Peyer's patch (tissue), 4 donors: ENCODE measurements around the gene ATXN2. TPM values are rescaled to one million over a fixed set of nuclear protein-coding genes. Genes with fewer than 3 reads are reported as not detected.

Experiments used
- DNase-seq, 3 donors: peaks; one replicate each; pipeline ENCODE4 v3.0.0-alpha.2; 2017 to 2019
- H3K27ac ChIP-seq, 4 donors: fragments of 200-600 bp; sonication (generic); one replicate each; pipeline ENCODE4 v1.5.1; 2016 to 2019
- H3K27me3 ChIP-seq, 2 donors: fragments of 200-600 bp; sonication (generic); one replicate each; pipeline ENCODE4 v1.5.1; 2019
- H3K36me3 ChIP-seq, 3 donors: fragments of 200-600 bp; sonication (generic); one replicate each; pipeline ENCODE4 v1.5.1; 2016 to 2019
- H3K4me1 ChIP-seq, 4 donors: fragments of 200-600 bp; sonication (generic); one replicate each; pipeline ENCODE4 v1.5.1; 2016 to 2019
- H3K4me3 ChIP-seq, 4 donors: fragments of 200-600 bp; sonication (generic); 1 replicate in 3 of 4; 2 replicates in 1 of 4; pipeline ENCODE4 v1.5.1; 2016 to 2019; ENCODE audit warnings: mild to moderate bottlenecking in 1 of 4
- H3K9me3 ChIP-seq, 4 donors: fragments of 200-600 bp; sonication (generic); one replicate each; pipeline ENCODE4 v1.5.1; 2016 to 2019; ENCODE audit warnings: mild to moderate bottlenecking in 1 of 4
- POLR2A ChIP-seq, 2 donors: fragments of 450-650 bp; IDR thresholded peaks; one replicate each; pipeline ENCODE4 v1.5.1; 2017; ENCODE audit warnings: antibody characterized with exemption in 2 of 2, mild to moderate bottlenecking in 2 of 2, moderate library complexity in 2 of 2
- total RNA-seq, 4 donors: library from RNA; depleted of rRNA; stranded (reverse); fragments of >200 nt; gene quantifications; one replicate each; pipeline ENCODE4 v1.1.0, GENCODE V29; 2016
- TF ChIP-seq, protein P1 (sequence below), 6 experiments: fragments of 450-650 bp in 4 of 6; fragments of 200-600 bp in 2 of 6; sonication (generic) in 1 of 6; IDR thresholded peaks; one replicate each; pipeline ENCODE4 v1.5.1; 2017 to 2019; ENCODE audit warnings: antibody characterized with exemption in 6 of 6, mild to moderate bottlenecking in 3 of 6, moderate library complexity in 1 of 6

Gene ATXN2
- total RNA-seq, 4 donors from 2014 or later = 35.9 to 111 (median 90.8) TPM

DNA sequence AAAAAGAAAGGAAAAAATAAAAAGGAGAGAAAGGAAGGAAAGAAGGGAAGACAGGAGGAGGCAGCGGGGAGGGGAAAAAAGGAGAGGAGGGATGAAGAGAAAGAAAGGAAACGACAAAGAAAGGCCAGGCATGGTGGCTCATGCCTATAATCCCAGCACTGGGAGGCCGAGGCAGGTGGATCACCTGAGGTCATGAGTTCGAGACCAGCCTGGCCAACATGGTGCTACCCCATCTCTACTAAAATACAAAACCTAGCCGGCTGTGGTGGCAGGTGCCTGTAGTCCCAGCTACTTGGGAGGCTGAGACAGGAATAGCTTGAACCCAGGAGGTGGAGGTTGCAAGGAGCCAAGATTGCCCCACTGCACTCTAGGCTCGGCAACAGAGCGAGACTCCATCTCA, 18.4 kb downstream of the ATXN2 start:
- no peak overlapping the region for H3K4me3 ChIP-seq
- no peaks in the 10 kb centered on the region for H3K27me3 ChIP-seq
- TF ChIP-seq, protein P1, sequence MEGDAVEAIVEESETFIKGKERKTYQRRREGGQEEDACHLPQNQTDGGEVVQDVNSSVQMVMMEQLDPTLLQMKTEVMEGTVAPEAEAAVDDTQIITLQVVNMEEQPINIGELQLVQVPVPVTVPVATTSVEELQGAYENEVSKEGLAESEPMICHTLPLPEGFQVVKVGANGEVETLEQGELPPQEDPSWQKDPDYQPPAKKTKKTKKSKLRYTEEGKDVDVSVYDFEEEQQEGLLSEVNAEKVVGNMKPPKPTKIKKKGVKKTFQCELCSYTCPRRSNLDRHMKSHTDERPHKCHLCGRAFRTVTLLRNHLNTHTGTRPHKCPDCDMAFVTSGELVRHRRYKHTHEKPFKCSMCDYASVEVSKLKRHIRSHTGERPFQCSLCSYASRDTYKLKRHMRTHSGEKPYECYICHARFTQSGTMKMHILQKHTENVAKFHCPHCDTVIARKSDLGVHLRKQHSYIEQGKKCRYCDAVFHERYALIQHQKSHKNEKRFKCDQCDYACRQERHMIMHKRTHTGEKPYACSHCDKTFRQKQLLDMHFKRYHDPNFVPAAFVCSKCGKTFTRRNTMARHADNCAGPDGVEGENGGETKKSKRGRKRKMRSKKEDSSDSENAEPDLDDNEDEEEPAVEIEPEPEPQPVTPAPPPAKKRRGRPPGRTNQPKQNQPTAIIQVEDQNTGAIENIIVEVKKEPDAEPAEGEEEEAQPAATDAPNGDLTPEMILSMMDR (IDR thresholded peaks at IDR 0.05) = no peak
- TF ChIP-seq POLR2A (IDR thresholded peaks at IDR 0.05) = no peak
- peaks cover 0 to 10% (median 0%) of the 10 kb centered on the region in 4 donors for H3K4me1 ChIP-seq
- H3K27ac ChIP-seq = no peak overlapping the region
- DNase-seq = no peak
- H3K36me3 ChIP-seq = no peaks in the 10 kb centered on the region
- no peaks in the 10 kb centered on the region for H3K9me3 ChIP-seq

DNA sequence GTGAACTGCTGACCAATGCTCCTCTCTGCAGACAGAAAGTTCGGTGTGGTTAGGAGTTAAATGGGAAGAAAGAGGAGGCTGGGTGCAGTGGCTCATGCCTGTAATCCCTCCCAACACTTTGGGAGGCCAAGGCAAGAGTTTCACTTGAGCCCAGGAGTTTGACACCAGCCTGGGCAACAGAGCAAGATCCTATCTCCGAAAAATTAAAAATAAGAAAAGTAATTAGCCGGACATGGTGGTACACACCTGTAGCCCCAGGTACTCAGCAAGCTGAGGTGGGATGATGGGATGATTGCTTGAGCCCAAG, 19.0 kb downstream of the ATXN2 start:
- Histone ChIP-seq H3K27ac (no peak overlapping the region), H3K27me3 (no peaks in the 10 kb centered on the region), H3K36me3 (no peaks in the 10 kb centered on the region), H3K4me1 (peaks cover 0 to 10% (median 0%) of the 10 kb centered on the region in 4 donors), H3K9me3 (no peaks in the 10 kb centered on the region), H3K4me3 (no peak overlapping the region)
- TF ChIP-seq, protein P1 (IDR thresholded peaks at IDR 0.05) = no peak
- TF ChIP-seq POLR2A (IDR thresholded peaks at IDR 0.05) = no peak
- DNase-seq = no peak

DNA sequence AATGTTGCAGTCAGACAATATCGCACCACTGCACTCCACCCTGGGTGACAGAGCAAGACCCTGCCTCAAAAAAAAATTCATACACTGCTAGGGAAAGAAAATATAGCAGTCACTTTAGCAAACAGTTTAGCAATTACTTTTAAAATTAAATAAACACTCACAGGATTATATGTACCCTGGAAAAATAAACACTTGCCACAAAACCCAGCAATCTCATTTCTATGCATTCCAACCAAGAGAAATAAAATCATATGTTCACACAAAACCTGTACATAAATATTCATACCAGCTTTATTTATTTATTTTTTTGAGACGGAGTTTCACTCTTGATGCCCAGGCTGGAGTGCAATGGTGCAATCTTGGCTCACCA, 20.2 kb downstream of the ATXN2 start:
- no peaks in the 10 kb centered on the region for H3K9me3 ChIP-seq
- DNase-seq = no peak
- no peaks in the 10 kb centered on the region for H3K36me3 ChIP-seq
- no peak overlapping the region for H3K27ac ChIP-seq
- TF ChIP-seq POLR2A (IDR thresholded peaks at IDR 0.05) = no peak
- TF ChIP-seq, protein P1 (IDR thresholded peaks at IDR 0.05) = no peak
- no peak overlapping the region for H3K4me3 ChIP-seq
- H3K27me3 ChIP-seq = no peaks in the 10 kb centered on the region
- H3K4me1 ChIP-seq = peaks cover 0 to 10% (median 0%) of the 10 kb centered on the region in 4 donors

DNA sequence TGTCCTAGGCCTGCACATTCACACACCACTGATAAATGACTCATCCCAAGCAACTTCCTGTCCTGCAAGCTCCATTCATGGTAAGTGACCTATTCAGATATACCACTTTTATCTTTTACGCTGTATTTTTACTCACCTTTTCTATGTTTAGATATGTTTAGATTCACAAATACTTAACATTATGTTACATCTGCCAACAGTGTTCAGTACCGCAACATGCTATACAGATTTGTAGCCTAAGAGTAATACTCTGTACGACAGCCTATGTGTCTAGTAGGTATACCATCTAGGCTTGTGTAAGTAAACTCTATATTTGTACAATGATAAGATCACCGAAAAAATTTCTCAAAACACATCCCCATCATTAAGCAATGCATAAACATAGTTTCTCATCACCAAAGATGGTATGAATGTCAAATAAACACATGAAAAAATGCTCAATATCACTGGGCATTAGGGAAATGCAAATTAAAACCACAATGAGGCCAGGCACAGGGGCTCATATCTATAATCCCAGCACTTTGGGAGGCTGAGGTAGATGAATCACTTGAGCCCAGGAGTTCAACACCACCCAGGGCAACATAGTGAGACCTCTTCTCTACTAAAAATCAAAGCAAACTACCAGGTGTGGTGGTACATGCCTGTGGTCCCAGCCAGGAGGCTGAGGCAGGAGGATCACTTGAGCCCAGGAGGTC, 20.7 kb downstream of the ATXN2 start:
- TF ChIP-seq, protein P1 (IDR thresholded peaks at IDR 0.05) = no peak
- no peak for TF ChIP-seq POLR2A (IDR thresholded peaks at IDR 0.05)
- Histone ChIP-seq H3K4me3 (no peak overlapping the region), H3K36me3 (no peaks in the 10 kb centered on the region), H3K27me3 (no peaks in the 10 kb centered on the region), H3K27ac (no peak overlapping the region), H3K9me3 (no peaks in the 10 kb centered on the region), H3K4me1 (peaks cover 0 to 10% (median 0%) of the 10 kb centered on the region in 4 donors)
- no peak for DNase-seq

DNA sequence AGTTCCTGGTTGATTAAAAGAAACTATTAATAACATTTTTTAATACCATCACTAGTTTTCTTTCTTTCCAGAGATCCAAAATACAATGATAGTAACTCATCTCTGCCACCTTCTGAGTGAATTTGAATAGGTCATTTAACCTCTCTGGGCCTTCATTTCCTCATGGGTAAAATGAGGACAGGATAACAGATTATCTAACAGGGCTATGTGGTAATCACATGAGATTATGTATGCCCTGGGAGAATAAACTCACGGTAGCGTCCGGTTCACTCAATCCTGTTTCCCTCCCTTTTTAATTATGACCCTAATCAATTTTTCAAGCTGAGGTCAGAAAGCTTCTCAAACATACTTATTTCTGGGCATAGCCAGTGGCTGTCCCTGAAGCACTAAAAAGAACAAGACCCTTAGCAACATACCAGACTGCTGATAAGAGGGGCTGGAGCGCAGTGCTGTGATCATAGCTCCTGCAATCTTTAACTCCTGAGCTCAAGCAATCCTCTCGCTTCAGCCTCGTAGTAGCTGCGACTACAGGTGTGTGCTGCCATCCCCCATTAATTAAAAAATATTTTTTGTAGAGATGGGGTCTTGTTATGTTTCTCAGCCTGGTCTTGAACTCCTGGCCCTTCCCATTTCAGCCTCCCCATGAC, 24.2 kb downstream of the ATXN2 start:
- Histone ChIP-seq H3K27ac (no peak overlapping the region), H3K4me1 (peaks cover 0 to 16% (median 0%) of the 10 kb centered on the region in 4 donors)
- DNase-seq = no peak

DNA sequence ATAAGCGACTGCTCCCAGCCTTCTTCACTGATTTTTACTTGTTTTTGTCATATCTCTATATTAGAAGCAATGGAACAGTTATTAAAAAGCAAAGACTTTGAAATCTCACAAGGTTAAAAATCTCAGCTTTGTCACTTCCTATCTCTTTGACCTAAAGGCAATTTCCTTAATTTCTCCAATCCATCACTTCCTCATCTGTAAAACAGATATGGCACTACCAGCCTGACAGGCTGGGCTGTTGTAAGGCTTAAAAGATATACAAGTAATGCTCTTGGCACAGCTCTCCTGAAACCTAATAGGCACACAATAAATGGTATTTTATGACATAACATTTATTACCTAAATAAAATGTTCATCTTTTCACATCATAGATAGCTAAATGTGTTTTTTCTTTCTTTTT, 25.6 kb downstream of the ATXN2 start:
- Histone ChIP-seq H3K4me1 (peaks cover 0 to 6% (median 0%) of the 10 kb centered on the region in 4 donors), H3K4me3 (no peak overlapping the region)
- TF ChIP-seq POLR2A (IDR thresholded peaks at IDR 0.05) = no peak
- TF ChIP-seq, protein P1 (IDR thresholded peaks at IDR 0.05) = no peak

More for the DNA sequence above, 24.2 kb downstream of the ATXN2 start:
- TF ChIP-seq POLR2A (IDR thresholded peaks at IDR 0.05) = no peak
- H3K4me3 ChIP-seq = no peak overlapping the region
- no peaks in the 10 kb centered on the region for H3K36me3 ChIP-seq
- no peaks in the 10 kb centered on the region for H3K27me3 ChIP-seq
- no peaks in the 10 kb centered on the region for H3K9me3 ChIP-seq

More for the DNA sequence above, 25.6 kb downstream of the ATXN2 start:
- no peaks in the 10 kb centered on the region for H3K9me3 ChIP-seq
- no peak overlapping the region for H3K27ac ChIP-seq
- no peaks in the 10 kb centered on the region for H3K27me3 ChIP-seq
- DNase-seq = no peak
- no peaks in the 10 kb centered on the region for H3K36me3 ChIP-seq
